Glutamatergic neuron (in vitro differentiated cells): ENCODE results near the gene TTI1. TPM values are rescaled to one million over a fixed set of nuclear protein-coding genes. Genes with fewer than 3 reads are reported as not detected.

Experiments used
- DNase-seq: peaks from one replicate; pipeline ENCODE4 v3.0.0; 2022
- H3K27ac Mint-ChIP-seq: one replicate; pipeline ENCODE4 v1.8.0; 2020; ENCODE audit warnings: mild to moderate bottlenecking, mixed read lengths, inconsistent platforms; ENCODE audit not compliant: unreplicated experiment
- H3K27me3 Mint-ChIP-seq: one replicate; pipeline ENCODE4 v1.8.0; 2020; ENCODE audit warnings: mild to moderate bottlenecking, moderate library complexity, mixed read lengths, inconsistent platforms; ENCODE audit not compliant: unreplicated experiment
- H3K36me3 Mint-ChIP-seq: one replicate; pipeline ENCODE4 v1.8.0; 2020; ENCODE audit warnings: mild to moderate bottlenecking, mixed read lengths, inconsistent platforms; ENCODE audit not compliant: unreplicated experiment
- H3K4me1 Mint-ChIP-seq: one replicate; pipeline ENCODE4 v1.8.0; 2020; ENCODE audit warnings: mild to moderate bottlenecking, low read depth, mixed read lengths, inconsistent platforms; ENCODE audit not compliant: unreplicated experiment
- H3K4me3 Mint-ChIP-seq: one replicate; pipeline ENCODE4 v1.8.0; 2020; ENCODE audit warnings: mild to moderate bottlenecking, mixed read lengths, inconsistent platforms; ENCODE audit not compliant: unreplicated experiment
- H3K9me3 Mint-ChIP-seq: one replicate; pipeline ENCODE4 v1.8.0; 2020; ENCODE audit warnings: mild to moderate bottlenecking, moderate library complexity, mixed read lengths, inconsistent platforms; ENCODE audit not compliant: unreplicated experiment
- CTCF ChIP-seq: fragments of 200-600 bp; sonication (generic); IDR thresholded peaks from one replicate; pipeline ENCODE4 v1.5.0; 2021; ENCODE audit not compliant: partially characterized antibody, unreplicated experiment
- total RNA-seq: library from RNA; stranded (reverse); fragmentation: NEBNext Ultra II Directional; extraction: Animal tissue kit (Norgen Biotek cat#: 25700); gene quantifications from one replicate; pipeline ENCODE4 v1.2.1, GENCODE V29; 2021; ENCODE audit not compliant: unreplicated experiment

Gene TTI1
- total RNA-seq, 1 donor from 2014 or later = 22.9 TPM

- Mint-ChIP-seq H3K4me3 (no peak overlapping the region), H3K36me3 (peaks cover 8% of the 10 kb centered on the region), H3K9me3 (peaks cover 2% of the 10 kb centered on the region), H3K27me3 (no peaks in the 10 kb centered on the region), H3K4me1 (peaks cover 16% of the 10 kb centered on the region), H3K27ac (no peak overlapping the region)
- no peak for TF ChIP-seq CTCF
- DNase-seq = no peak
These were observed 31.9 kb downstream of the TTI1 start for GRCh38 chr20:38001173-38001875.

- Mint-ChIP-seq H3K27ac (no peak overlapping the region), H3K4me1 (peaks cover 14% of the 10 kb centered on the region), H3K36me3 (peaks cover 8% of the 10 kb centered on the region), H3K27me3 (no peaks in the 10 kb centered on the region), H3K4me3 (no peak overlapping the region), H3K9me3 (peaks cover 2% of the 10 kb centered on the region)
- no peak for DNase-seq
- no peak for TF ChIP-seq CTCF
These were observed 33.0 kb downstream of the TTI1 start for GRCh38 chr20:38000293-38000692.

- no peak for DNase-seq
- no peaks in the 10 kb centered on the region for H3K27me3 Mint-ChIP-seq
- peaks cover 8% of the 10 kb centered on the region for H3K36me3 Mint-ChIP-seq
- TF ChIP-seq CTCF = no peak
- peak overlapping the region; percentile 40 for H3K4me3 Mint-ChIP-seq
- peaks cover 15% of the 10 kb centered on the region for H3K4me1 Mint-ChIP-seq
- H3K9me3 Mint-ChIP-seq = peaks cover 2% of the 10 kb centered on the region
- no peak overlapping the region for H3K27ac Mint-ChIP-seq
These were observed 33.6 kb downstream of the TTI1 start for GRCh38 chr20:37999526-38000263.

GRCh38 chr20:37997516-37997915 lies 35.7 kb downstream of the TTI1 start:
- Mint-ChIP-seq H3K9me3 (peaks cover 2% of the 10 kb centered on the region), H3K4me3 (no peak overlapping the region), H3K27ac (no peak overlapping the region), H3K27me3 (peaks cover 2% of the 10 kb centered on the region), H3K36me3 (peaks cover 8% of the 10 kb centered on the region), H3K4me1 (peaks cover 23% of the 10 kb centered on the region)
- DNase-seq = no peak
- no peak for TF ChIP-seq CTCF
